ENCODE data around the gene KIF5C.
A peak's percentile ranks its signal among the peaks of the same experiment; 100 is the strongest.
"Not testable (repeated sequence)": the region's sequence is repeated elsewhere in the genome, so short reads cannot be mapped to it uniquely, and the experiment has no call there.

Gene KIF5C

GRCh38 chr2:148874868-148875341 lies at the start of gene KIF5C:
KIF5C (plus strand) TSS chr2:148875227; CDS start chr2:148875618, 391 bp downstream.
- DNase-seq, result peak; percentile 89 to 93

DNA sequence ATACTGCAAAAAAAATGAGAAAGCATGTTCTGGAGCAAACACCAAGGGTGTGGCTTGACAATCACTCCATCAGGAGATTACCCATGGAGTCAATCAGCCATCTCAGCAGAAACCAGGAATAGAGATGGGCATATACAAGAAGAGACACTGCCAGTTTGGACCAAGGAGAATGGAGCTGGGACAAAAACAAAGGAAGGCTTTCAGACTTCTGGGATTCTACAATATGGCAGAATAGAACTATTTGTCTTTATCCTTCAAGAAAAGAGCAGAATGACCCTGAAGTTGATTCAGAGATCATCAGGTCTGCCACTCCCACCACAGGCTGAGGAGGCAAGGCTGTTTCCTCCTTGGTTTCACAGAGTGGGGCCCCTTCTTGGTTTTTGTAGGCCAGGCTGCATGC lies 48.2 kb upstream of the KIF5C start:
- no peak for DNase-seq

- DNase-seq, result no peak
Measured at GRCh38 chr2:148828941-148829340, 46.1 kb upstream of the KIF5C start.

GRCh38 chr2:148829618-148830017 lies 45.4 kb upstream of the KIF5C start:
- no peak for DNase-seq

DNA sequence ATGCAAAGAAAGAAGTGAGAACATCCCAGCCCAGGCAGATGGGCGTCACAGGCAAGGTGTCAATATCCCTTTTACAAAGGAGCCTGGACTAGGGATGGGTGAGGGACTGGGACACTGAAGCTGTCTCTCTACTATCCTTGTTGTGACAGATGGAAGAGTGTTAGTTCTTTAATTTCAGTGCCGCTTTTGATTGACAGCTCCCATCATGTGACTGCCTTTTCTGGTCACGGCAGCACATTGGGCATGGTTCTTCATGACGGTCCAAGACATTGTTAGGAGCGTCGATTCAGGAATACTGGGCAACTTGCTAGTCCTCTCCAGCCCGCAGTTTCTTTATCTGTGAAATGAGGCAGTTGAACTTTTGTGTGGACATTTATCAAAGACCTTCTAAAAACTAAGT lies 42.4 kb upstream of the KIF5C start:
- no peak for DNase-seq

DNA sequence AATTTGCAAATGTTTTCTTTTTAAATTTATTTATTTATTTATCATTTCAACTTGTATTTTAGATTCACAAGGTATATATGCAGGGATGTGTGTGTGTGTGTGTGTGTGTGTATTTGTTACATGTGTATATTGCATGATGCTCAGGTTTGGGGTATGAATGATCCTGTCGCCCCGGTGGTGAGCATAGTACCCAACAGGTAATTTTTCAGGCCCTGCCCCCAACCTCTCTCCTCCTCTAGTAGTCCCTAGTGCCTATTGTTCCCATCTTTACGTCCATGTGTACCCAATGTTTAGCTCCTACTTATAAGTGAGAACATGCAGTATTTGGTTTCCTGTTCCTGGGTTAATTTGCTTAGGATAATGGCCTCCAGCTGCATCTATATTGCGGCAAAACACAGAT lies 33.0 kb upstream of the KIF5C start:
- DNase-seq, result no peak

- no peak for DNase-seq
Measured at GRCh38 chr2:148848146-148848545, 26.9 kb upstream of the KIF5C start.

GRCh38 chr2:148853458-148853857 lies 21.6 kb upstream of the KIF5C start:
- no peak for DNase-seq

DNA sequence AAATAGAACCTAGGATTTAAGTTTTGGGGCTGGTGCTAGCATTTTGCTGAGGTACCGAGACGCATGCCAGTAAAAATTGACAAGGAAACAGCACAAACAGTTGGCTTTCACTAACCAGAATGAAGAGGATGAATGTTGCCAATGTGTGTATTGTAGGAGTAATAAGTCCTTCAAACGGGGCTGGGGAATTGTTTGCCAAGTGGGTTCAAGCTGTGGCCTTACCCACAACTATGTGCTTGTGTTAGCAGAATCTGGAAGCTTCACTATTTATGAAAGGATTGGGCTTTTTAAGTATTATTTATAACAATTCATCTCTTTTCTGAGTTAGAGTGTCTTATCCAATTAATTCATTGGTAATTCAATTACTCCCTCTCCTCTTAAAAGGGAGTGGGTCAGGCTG lies 15.0 kb upstream of the KIF5C start:
- no peak for DNase-seq

DNA sequence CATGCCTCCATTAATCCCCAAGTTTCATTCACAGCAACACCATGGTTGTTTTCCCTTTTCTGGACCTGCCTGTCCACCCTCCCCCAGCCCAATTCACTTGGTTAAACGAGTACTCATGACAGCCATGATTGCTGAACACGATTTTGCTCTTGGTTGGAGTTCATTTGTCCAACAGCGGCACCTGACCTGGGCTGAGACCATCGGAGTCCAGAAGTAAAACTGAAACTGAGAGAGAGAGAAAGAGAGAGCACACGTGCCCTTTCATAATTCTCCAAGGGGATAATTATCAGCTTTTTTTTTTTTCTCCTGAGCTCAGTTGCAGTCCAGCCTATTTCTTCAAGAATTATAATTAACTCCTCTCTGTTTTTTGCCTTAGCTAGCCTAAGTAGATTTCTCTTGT lies 13.7 kb upstream of the KIF5C start:
- DNase-seq, result no peak

DNA sequence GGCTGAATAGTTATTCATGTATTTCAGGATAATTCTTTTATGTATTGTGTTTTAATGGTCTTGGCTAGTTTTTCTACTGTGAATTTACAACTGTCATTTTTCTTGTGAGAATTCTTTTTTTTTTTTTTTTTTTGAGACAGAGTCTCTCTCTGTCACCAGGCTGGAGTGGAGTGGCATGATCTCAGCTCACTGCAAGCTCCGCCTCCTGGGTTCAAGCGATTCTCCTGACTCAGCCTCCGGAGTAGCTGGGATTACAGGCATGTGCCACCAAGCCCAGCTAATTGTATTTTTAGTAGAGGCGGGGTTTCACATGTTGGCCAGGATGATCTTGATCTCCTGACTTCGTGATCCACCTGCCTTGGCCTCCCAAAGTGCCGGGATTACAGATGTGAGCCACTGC lies 12.5 kb upstream of the KIF5C start:
- DNase-seq, result not testable (repeated sequence)

GRCh38 chr2:148865512-148865911 lies 9.5 kb upstream of the KIF5C start:
- DNase-seq, result no peak

DNA sequence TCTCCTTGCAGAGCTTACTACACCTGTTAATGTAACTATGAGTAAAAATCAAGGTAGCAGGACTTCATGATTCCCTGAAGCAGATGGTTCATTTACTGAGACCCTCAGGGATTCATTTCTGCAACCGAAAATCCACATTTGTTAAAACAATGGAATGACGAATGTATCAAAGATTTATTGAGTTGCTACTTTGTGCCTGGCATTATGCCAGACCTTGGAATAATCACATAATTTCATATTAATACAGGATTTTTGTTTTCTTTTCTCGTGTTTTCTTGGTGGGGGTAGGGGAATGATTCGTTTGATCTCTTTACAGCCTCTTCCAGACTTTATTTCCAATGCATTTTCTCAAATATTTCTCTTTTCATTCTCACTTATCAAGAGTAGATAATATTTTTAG lies 8.9 kb upstream of the KIF5C start:
- no peak for DNase-seq

DNA sequence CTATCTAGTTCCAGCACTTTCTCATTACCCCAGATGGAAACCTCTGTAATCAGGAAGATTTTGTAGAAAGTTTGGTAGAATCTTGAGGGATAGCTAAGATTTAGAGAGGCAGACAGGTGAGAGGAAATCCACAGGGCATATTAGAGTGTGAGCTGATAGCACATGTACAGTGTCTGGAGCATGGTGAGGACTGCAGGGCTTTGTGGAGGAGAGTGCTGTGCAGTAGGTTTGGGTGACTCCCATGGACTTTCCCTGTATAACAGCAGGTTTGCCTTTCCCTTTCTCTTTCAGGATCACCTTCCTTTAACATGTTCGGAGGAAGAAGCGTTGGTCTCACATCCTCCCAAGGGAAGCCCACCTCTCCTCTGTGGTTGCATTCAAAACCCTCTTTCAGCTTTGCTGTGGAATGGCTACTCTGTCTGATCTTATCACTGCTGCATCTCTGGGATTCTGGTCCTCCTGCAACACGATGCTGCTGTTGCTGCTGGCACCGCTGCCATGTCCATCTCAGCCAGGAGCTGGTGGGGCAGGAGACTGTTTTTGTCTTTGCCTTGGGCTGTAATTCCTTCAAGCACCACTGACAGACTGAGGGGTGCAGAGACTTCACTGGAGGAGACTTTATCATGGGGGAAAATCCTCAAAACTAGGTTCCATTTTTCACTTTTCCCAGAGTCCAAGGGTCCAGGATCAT lies 7.8 kb upstream of the KIF5C start:
- DNase-seq, result no peak

GRCh38 chr2:148875387-148876051 lies 492 bp downstream of the KIF5C start:
- DNase-seq, result peak; percentile 12 to 24

DNA sequence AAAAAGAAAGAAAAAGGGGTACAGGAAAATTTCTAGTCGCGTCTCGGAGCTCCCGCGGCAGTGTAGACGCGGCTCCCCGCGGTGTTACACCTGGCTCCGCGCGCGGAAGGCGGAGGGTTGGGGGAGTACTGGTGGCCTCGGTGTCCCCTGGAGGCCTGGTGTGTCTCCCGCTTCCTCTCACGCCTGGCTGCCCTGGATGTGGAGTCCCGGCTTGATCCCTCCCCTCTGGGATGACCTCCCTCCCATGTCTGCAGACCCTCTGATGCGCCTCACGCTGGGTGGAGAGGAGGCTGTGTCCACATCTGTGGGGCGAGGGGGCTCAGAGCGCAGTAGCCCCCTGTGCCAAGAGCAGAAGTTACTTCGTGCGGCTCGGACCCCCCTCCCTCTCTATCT lies 1.2 kb downstream of the KIF5C start:
- DNase-seq, result peak; percentile 16 to 20

DNA sequence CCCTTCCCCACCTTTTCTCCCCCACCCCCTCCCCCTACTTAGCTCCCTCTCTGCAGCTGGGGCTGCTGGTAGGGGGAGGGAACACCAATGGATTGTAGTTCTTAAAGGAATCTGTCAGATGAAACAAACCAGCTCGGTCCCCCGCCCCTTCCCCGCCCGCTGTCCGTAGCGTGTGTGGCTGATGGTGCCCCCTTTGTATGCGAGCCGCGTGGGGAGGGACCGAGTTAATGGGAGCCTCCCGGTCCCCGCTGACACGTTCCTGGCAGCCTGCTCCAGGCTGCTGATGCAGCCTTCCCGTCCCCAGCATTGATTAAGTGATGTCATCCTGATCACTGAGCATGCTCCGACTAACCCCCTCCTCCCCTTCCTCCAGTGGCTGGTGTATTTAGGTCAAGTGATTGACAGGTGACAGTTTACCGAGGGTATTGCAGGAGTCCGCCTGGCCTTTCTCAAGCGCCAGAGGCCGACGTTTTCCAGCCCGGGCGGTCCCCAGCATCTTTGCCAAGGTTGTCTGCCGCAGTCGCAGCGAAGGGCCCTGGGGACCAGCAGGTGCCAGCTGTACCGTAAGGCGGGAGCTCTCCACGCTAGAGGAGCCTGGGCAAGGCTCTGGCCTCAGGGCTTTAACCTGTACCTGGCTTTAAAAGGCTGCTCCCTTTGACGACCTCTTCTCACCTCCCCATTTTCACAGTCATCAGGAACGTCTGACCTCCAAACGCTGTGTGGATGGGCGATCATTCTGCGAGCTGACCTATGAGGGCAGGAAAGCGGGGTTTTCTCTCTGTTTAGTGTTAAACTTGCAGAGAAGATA lies 1.8 kb downstream of the KIF5C start:
- DNase-seq, result peak; percentile 51 to 66

DNA sequence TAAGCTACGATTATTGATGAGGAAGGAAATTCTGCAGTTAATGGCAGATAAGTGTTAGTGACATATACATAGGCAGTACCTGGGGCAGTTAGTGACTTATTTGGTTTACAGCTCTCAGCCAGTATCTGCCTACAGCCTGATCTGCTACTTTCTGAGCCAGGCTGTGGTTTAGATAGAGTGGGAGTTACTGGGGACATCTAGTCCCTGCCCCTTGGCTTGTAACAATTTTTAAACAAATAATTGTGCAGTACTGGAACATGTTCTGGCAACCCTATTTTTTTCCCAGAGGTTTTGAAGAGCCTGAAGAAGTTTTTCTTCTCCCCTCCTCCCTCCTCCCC lies 2.3 kb downstream of the KIF5C start:
- no peak for DNase-seq

- no peak for DNase-seq
Measured at GRCh38 chr2:148880636-148881035, 5.6 kb downstream of the KIF5C start.

- DNase-seq, result no peak
Measured at GRCh38 chr2:148882051-148882450, 7.0 kb downstream of the KIF5C start.

GRCh38 chr2:148885209-148885608 lies 10.2 kb downstream of the KIF5C start:
- no peak for DNase-seq

GRCh38 chr2:148885988-148886387 lies 11.0 kb downstream of the KIF5C start:
- DNase-seq, result no peak

GRCh38 chr2:148887350-148888002 lies 12.4 kb downstream of the KIF5C start:
- DNase-seq, result no peak
